B cell (primary cell): ENCODE measurements around the gene IL4. TPM values are rescaled to one million over a fixed set of nuclear protein-coding genes. Genes with fewer than 3 reads are reported as not detected.

Source experiments
- ATAC-seq: fragments of 200-7000 bp; cut with Tn5 transposase; one replicate; pipeline ENCODE4 v1.10.0; 2021; ENCODE audit warnings: low read depth, mild to moderate bottlenecking, moderate number of reproducible peaks, moderate library complexity
- CTCF ChIA-PET: fragments of 350-600 bp; sonication (Branson Sonifier 250); formaldehyde crosslinking; loops from one replicate; lab custom pipeline; 2021; ENCODE audit warnings: antibody characterized with exemption, inconsistent platforms; lab: Charles Lee
- POLR2A ChIA-PET: fragments of 350-600 bp; sonication (Branson Sonifier 250); formaldehyde crosslinking; loops from one replicate; lab custom pipeline; 2021; ENCODE audit warnings: antibody characterized with exemption; lab: Charles Lee
- DNase-seq: peaks from one replicate; pipeline ENCODE4 v3.0.0; 2013
- H2AFZ ChIP-seq: 2 replicates; pipeline ENCODE4 v1.6.1; 2012; ENCODE audit warnings: mild to moderate bottlenecking, low read depth, low read length; ENCODE audit not compliant: insufficient read depth, poor library complexity, severe bottlenecking
- H3K27ac ChIP-seq, 2 donors: 1 replicate in 1 of 2; 2 replicates in 1 of 2; pipeline ENCODE4 v1.5.1; 2012 to 2013; ENCODE audit warnings: low read length in 2 of 2, mild to moderate bottlenecking in 2 of 2, moderate library complexity in 1 of 2
- H3K27me3 ChIP-seq, 4 experiments: fragments of 200-600 bp in 1 of 4; sonication (generic) in 1 of 4; replicated peaks in 1 of 4; 1 replicate in 2 of 4; 2 replicates in 2 of 4; pipeline versions ENCODE4 v1.6.1 to v1.7.0; 2013 to 2016; ENCODE audit warnings: low read length in 3 of 4, mild to moderate bottlenecking in 2 of 4, mixed read lengths in 1 of 4, moderate library complexity in 1 of 4; ENCODE audit not compliant: insufficient read depth in 4 of 4, control insufficient read depth in 3 of 4; ENCODE audit errors: control extremely low read depth in 1 of 4
- H3K36me3 ChIP-seq, 2 experiments: replicated peaks in 1 of 2; 1 replicate in 1 of 2; 2 replicates in 1 of 2; pipeline versions ENCODE4 v1.6.1 to v1.7.1; 2013; ENCODE audit warnings: low read length in 1 of 2; ENCODE audit not compliant: insufficient read depth in 2 of 2, control insufficient read depth in 1 of 2; ENCODE audit errors: control extremely low read depth in 1 of 2, extremely low read depth in 1 of 2
- H3K4me1 ChIP-seq, 2 donors: fragments of 200-600 bp in 1 of 2; sonication (generic) in 1 of 2; 1 replicate in 1 of 2; 2 replicates in 1 of 2; pipeline versions ENCODE4 v1.5.1 to v1.6.1; 2013 to 2017; ENCODE audit warnings: low read length in 2 of 2; ENCODE audit not compliant: control insufficient read depth in 2 of 2, insufficient read depth in 2 of 2
- H3K4me2 ChIP-seq: replicated peaks from 2 replicates; pipeline ENCODE3; 2012; ENCODE audit warnings: mild to moderate bottlenecking, low read depth, low read length; ENCODE audit not compliant: poor library complexity, severe bottlenecking
- H3K4me3 ChIP-seq, 5 experiments: fragments of 200-600 bp in 1 of 5; sonication (generic) in 1 of 5; 1 replicate in 3 of 5; 2 replicates in 2 of 5; pipeline versions ENCODE4 v1.5.1 to v1.7.0; 2011 to 2016; ENCODE audit warnings: low read length in 4 of 5, mild to moderate bottlenecking in 4 of 5, low read depth in 2 of 5, control low read depth in 1 of 5, moderate library complexity in 1 of 5; ENCODE audit not compliant: insufficient read depth in 1 of 5; ENCODE audit errors: control extremely low read depth in 1 of 5, extremely low read depth in 1 of 5
- H3K79me2 ChIP-seq: fragments of 200-600 bp; sonication (generic); one replicate; pipeline ENCODE4 v1.6.0; 2016; ENCODE audit warnings: low read length; ENCODE audit not compliant: control insufficient read depth, insufficient read depth
- H3K9ac ChIP-seq: fragments of 200-600 bp; sonication (generic); 2 replicates; pipeline ENCODE4 v1.6.1; 2017; ENCODE audit warnings: mild to moderate bottlenecking, low read length, moderate library complexity
- H3K9me3 ChIP-seq, 3 donors: one replicate each; pipeline versions ENCODE4 v1.6.1 to v1.7.1; 2013; ENCODE audit warnings: low read length in 2 of 3; ENCODE audit not compliant: control insufficient read depth in 2 of 3, insufficient read depth in 1 of 3; ENCODE audit errors: control extremely low read depth in 1 of 3
- H4K20me1 ChIP-seq: 2 replicates; pipeline ENCODE4 v1.6.0; 2012; ENCODE audit warnings: mild to moderate bottlenecking, low read length; ENCODE audit not compliant: insufficient read depth, control insufficient read depth, poor library complexity, severe bottlenecking
- H3K27ac Mint-ChIP-seq: one replicate; pipeline ENCODE4 v1.8.0; 2021; ENCODE audit warnings: mixed read lengths
- H3K27me3 Mint-ChIP-seq: one replicate; pipeline ENCODE4 v1.8.0; 2021; ENCODE audit warnings: mixed read lengths
- H3K4me1 Mint-ChIP-seq: one replicate; pipeline ENCODE4 v1.8.0; 2021; ENCODE audit warnings: mixed read lengths
- H3K4me3 Mint-ChIP-seq: one replicate; pipeline ENCODE4 v1.8.0; 2021; ENCODE audit warnings: mixed read lengths
- H3K9me3 Mint-ChIP-seq: one replicate; pipeline ENCODE4 v1.8.0; 2022; ENCODE audit warnings: mixed read lengths; ENCODE audit not compliant: insufficient read depth
- CTCF ChIP-seq: fragments of 200-600 bp; IDR thresholded peaks from one replicate; pipeline ENCODE4 v1.8.0; 2022; ENCODE audit warnings: antibody characterized with exemption, mild to moderate bottlenecking
- EZH2 ChIP-seq: IDR thresholded peaks from 2 replicates; pipeline ENCODE4 v1.6.1; 2012; ENCODE audit warnings: borderline replicate concordance, low read depth, mild to moderate bottlenecking, moderate library complexity, low read length; ENCODE audit not compliant: insufficient read depth, poor library complexity, severe bottlenecking
- WGBS: methylation state at CpG from one replicate; pipeline ENCODE4 v1.1.5; 2013; ENCODE audit warnings: missing lambda C conversion rate; ENCODE audit not compliant: insufficient coverage; 5-methylcytosine and 5-hydroxymethylcytosine counted together
- intact Hi-C: fragments of 100-400 bp; cut with micrococcal nuclease; formaldehyde crosslinking; loops from one replicate; pipeline ENCODE4 v1.10.0; 2022
- polyA plus RNA-seq: library from polyadenylated mRNA; depleted of rRNA; stranded (reverse); fragments of >200 nt; gene quantifications from 2 replicates; pipeline ENCODE4 v1.2.3, GENCODE V29; 2012
- total RNA-seq, 2 donors: library from RNA; stranded (reverse); fragments of 120-200 nt in 1 of 2; gene quantifications; 1 replicate in 1 of 2; 2 replicates in 1 of 2; pipeline versions ENCODE4 v1.2.3 to v1.2.4, GENCODE V29; 2013 to 2022

IL4 gene
- total and polyA plus RNA-seq, 2 donors (not counting 1 experiment from before 2014, with no cell fraction given) = not detected

- Histone ChIP-seq H3K4me3 (no peak overlapping the region), H3K4me1 (no peaks in the 10 kb centered on the region), H4K20me1 (no peaks in the 10 kb centered on the region), H3K9ac (no peak overlapping the region), H3K27ac (no peak overlapping the region), H3K79me2 (no peaks in the 10 kb centered on the region), H3K9me3 (no peaks in the 10 kb centered on the region), H2AFZ (no peak overlapping the region), H3K36me3 (peaks cover 3 to 10% of the 10 kb centered on the region in 2 experiments), H3K27me3 (no peaks in the 10 kb centered on the region), H3K4me2 (no peak overlapping the region)
- H3K4me3 Mint-ChIP-seq = no peak overlapping the region
- ChIA-PET POLR2A (no interaction called here), CTCF (no interaction called here)
- H3K27me3 Mint-ChIP-seq = no peaks in the 10 kb centered on the region
- no peak for ATAC-seq
- no CpG with 5 or more reads among the region's 1 CpG for WGBS
- intact Hi-C loops = no loop called here
- DNase-seq = no peak
- H3K4me1 Mint-ChIP-seq = no peaks in the 10 kb centered on the region
- no peak overlapping the region for H3K27ac Mint-ChIP-seq
- no peak for TF ChIP-seq CTCF
- no peak for TF ChIP-seq EZH2
- no peaks in the 10 kb centered on the region for H3K9me3 Mint-ChIP-seq
These were observed 31.1 kb downstream of the IL4 start for GRCh38 chr5:132704875-132705274.

- intact Hi-C loops = no loop called here
- Mint-ChIP-seq H3K4me1 (no peaks in the 10 kb centered on the region), H3K9me3 (no peaks in the 10 kb centered on the region), H3K4me3 (no peak overlapping the region), H3K27me3 (no peaks in the 10 kb centered on the region), H3K27ac (no peak overlapping the region)
- no peak for DNase-seq
- Histone ChIP-seq H4K20me1 (no peaks in the 10 kb centered on the region), H3K36me3 (peaks cover 0 to 3% of the 10 kb centered on the region in 2 experiments), H3K4me2 (no peak overlapping the region), H3K27ac (no peak overlapping the region), H3K27me3 (no peaks in the 10 kb centered on the region), H3K4me1 (no peaks in the 10 kb centered on the region), H3K9me3 (no peaks in the 10 kb centered on the region), H3K9ac (no peak overlapping the region), H2AFZ (no peak overlapping the region), H3K79me2 (no peaks in the 10 kb centered on the region), H3K4me3 (no peak overlapping the region)
- POLR2A ChIA-PET = interaction anchor here (0.7 kb wide), 1 partner anchor 8 kb away, joined by 5 read pairs; no protein-coding TSS in a partner anchor
- ATAC-seq = no peak
- CTCF ChIA-PET = interaction anchor here (1.3 kb wide), 1 partner anchor 323 kb away, joined by 3 read pairs; no protein-coding TSS in a partner anchor
- TF ChIP-seq CTCF = no peak
- TF ChIP-seq EZH2 = no peak
These were observed 34.9 kb downstream of the IL4 start for GRCh38 chr5:132708645-132709044.
